Left kidney (tissue), 2 donors: ENCODE data around the gene GABBR2. TPM values are rescaled to one million over a fixed set of nuclear protein-coding genes. Genes with fewer than 3 reads are reported as not detected.
A peak's percentile ranks its signal among the peaks of the same experiment; 100 is the strongest.

Source experiments
- DNase-seq: peaks from one replicate; pipeline ENCODE4 v3.0.0-alpha.2; 2013
- polyA plus RNA-seq: library from polyadenylated mRNA; unstranded; fragments of 120-200 nt; gene quantifications from one replicate; pipeline ENCODE4 v1.2.1, GENCODE V29; 2013; ENCODE audit not compliant: insufficient read length

GABBR2 gene
- polyA plus RNA-seq, 1 donor, result 6.3 TPM

DNA sequence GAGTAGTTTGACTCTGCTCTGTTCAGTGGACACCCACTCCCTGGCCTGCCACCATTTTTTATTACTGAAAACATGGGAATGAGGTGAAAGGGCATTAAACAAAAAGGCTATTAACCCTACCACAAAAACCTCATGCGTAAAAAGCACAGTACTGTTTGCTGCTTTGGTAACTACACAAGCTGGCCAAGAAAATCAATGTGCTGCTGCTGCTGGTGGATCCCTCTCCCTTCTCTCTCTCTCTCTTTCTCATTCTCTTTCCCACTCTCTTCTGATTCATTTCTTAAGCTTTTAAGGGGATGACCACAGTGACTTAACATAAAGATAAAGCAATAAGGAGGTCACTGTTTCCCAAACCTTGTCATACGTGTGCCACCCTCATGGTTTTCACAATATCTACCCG, 270.1 kb downstream of the GABBR2 start:
- no peak for DNase-seq

DNA sequence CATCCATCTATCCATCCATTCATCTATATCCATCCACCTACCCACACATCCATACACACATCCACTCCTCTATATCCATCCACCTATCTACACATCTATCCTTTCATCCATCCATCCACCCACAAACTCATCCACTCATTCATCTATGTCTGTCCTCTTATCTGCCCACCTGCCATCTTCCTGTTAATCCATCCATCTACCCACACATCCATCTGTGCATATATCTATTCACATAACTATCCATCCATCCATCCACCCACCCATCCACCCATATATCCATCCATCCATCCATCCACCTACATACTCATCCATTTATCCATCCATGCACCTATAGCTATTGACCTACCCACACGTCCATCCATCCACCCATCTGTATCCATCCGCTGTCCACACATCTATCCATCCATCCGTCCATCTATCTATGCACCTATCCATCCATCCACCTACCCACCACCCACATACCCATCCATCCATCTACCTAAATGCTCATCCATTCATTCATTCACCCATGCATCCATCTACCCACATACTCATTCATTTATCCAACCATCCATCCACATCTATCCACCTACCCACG, 271.2 kb downstream of the GABBR2 start:
- no peak for DNase-seq

DNA sequence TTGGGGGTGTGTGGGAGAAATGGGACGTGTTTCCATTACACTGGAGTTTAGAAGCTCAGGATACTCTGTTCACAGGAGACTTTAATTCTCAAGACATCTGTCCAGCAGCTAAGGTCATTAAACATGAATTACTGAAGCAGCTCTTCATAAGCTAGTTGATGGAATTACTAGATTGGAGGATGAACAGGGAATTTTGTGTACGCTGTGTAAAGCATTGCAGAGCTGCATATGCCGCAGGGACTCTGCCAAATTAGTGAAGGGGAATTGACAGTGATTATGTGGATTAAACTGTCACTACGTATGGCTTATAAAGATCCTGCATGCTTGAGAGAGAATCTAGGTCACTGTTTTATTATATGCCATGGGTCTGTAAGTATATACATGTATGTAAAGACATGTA, 275.8 kb downstream of the GABBR2 start:
- DNase-seq, result no peak

DNA sequence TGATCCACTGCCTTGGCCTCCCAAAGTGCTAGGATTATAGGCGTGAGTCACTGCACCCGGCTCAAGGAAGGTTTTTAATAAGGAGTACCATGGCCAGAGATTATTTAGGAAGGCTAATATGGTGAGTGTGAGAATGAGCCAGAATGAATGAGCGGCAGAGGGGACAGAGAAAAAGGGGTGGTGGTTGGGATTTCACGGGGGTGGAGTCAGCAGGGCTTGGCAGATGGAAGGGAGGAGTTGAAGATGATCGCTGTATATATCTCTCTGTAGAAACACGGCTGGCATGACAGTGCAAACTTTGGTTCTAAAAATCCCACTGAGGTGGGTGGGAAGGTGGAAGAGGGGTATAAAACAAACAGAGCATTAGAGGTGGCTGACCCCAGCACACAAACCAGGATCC, 276.6 kb downstream of the GABBR2 start:
- DNase-seq, result no peak

DNA sequence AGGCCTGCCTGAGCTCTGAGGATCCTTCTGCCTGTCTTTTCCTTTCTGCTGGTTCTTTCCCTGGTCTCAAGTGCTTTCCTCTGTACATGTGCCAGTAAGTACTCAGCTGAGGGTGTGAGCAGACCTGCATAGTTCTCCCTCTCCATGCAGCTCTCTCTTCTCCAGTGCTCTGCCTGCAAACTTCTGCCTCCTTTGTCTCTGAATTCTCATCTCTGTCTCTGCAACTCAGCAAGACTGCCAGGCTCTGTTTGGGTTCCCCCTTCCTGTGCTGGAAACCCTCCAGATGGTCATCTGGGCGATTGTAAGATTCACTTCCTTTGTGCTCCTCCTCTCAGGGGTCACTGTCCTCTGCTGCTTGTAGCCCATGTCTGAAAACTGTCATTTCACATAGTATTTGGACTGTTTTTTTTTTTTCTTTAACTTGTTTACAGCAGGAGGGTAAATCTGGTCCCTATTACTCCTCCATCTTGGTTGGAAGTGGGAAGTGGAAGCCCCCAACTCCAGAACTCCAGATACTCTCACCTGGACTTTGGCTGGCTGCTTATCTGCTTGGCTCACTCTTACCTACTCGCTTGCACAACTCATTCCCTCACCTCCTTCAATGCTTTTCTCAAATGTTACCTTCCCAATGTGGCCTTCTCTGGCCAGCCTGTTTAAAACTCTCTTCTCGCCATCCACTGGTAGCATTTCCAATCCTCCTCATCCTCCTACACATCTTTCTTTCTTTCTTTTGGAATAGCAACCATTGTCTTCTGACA, 278.0 kb downstream of the GABBR2 start:
- no peak for DNase-seq

DNA sequence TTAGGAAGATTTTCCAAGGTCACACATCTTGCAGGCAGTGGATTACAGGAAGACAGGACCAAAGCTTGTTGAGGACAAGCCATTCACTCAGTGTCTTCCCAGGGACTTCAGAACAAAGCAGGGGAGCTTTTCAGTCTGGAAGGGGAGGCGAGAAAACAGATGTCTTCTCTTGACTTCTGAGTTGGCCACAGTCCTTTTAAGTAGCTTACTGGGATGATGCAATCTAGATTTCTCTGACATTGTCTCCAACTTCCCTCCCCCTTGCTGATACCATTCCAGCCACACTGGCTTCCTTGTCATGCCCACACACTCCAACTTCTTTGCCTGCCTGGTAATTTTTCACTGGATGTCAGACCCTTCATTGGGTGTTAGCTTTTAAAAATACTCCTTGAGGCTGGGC, 279.1 kb downstream of the GABBR2 start:
- DNase-seq, result no peak

DNA sequence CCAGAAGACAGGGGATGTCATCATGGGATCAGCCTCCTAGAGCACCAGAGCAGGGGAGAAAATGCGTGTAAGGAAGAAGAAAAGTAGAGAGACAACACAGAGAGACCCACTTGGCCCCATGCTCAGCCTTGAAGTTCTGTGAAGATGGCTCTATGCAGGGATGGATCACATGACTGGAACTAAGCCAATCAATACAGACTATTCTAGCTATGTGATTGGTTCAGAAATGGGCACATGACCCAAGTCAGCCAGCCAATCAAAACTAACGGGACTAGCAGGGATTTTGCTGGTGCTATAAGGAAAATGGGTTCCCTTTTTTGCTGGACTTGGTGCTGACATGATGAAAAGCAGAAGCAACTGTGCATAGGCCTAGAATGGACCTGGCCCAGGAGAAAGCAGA, 280.3 kb downstream of the GABBR2 start:
- DNase-seq, result no peak

DNA sequence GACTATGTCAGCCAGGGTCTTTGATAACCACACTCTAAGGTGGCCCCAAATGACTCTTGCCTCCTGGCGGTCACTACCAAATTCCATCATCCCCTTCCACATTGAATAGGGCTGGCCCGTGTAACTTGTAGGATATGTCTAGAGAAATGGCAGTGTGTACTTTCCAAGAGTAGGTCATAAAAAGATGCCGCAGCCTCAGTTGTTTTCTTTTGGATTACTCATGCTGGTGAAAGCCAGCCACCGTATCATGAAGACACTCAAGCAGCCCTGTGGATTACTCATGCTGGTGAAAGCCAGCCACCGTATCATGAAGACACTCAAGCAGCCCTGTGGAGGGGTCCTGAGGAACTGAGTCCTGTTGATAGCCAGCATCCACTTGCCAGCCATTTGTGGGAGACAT, 281.2 kb downstream of the GABBR2 start:
- no peak for DNase-seq

DNA sequence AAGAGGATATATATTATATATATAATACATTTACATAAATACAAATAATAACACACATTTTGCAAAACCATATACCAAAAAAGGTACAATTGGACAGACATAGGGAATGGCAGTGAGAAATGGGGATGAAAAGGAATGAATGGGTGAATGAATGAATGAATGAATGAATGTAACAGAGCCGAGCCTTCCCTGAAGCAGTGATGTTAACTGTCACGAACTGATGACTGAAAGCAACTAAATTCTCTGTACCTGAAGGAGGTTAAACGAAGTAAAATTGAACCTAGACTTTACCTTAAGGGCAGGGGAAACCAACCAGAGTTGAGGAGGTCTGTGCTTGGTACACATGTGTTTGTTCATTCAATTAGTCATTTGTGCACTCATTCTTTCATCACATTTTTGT, 283.7 kb downstream of the GABBR2 start:
- DNase-seq, result no peak

DNA sequence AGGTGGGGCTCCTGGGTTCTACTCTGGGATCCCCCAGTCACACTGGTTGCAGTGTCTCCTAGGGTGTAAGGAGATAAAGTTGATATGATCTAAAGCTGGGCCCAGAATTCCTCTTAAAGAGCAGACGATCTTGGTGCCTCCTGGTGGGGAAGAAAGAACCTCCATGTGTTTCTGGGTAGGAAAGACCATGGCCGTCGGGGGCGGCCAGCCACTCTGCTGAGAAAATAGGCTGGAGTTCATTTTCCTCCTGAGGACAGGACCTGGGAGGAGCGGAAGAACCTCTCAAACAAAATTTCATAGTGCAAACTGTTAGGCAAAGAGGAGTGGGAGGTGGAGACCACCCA, 289.5 kb downstream of the GABBR2 start:
- no peak for DNase-seq

DNA sequence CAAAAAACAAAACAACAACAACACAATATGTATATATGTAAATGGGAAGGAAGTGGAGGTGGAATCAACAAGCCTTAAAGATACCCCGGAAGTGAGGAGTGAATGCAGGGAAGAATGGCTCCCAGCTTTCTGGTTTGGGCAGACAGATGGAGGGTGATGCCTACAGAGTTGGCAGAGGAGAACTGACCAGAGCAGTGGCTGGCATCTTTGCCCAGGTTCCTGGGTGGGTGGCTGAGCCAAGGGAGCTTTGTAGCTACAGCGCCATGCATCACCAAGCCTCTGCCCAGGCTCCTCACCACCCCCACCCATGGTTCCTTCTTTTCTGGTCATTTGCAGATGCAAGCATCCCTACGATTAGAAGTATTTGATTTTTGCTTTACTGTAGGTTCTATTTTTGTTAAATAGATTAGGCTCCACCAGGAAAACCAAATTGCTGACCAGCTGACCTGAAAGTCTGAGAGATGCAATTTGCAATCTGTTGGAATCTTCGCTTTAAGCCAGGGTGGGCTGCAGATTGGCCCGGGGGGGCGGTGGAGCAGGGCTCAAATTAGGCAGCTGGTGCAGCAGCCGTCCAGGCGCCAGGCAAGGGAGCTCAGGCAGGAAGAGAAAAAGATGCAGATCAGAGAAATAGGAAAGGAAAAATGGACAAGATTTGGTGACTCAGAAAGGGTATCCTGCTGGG, 290.0 kb downstream of the GABBR2 start:
- DNase-seq, result no peak

DNA sequence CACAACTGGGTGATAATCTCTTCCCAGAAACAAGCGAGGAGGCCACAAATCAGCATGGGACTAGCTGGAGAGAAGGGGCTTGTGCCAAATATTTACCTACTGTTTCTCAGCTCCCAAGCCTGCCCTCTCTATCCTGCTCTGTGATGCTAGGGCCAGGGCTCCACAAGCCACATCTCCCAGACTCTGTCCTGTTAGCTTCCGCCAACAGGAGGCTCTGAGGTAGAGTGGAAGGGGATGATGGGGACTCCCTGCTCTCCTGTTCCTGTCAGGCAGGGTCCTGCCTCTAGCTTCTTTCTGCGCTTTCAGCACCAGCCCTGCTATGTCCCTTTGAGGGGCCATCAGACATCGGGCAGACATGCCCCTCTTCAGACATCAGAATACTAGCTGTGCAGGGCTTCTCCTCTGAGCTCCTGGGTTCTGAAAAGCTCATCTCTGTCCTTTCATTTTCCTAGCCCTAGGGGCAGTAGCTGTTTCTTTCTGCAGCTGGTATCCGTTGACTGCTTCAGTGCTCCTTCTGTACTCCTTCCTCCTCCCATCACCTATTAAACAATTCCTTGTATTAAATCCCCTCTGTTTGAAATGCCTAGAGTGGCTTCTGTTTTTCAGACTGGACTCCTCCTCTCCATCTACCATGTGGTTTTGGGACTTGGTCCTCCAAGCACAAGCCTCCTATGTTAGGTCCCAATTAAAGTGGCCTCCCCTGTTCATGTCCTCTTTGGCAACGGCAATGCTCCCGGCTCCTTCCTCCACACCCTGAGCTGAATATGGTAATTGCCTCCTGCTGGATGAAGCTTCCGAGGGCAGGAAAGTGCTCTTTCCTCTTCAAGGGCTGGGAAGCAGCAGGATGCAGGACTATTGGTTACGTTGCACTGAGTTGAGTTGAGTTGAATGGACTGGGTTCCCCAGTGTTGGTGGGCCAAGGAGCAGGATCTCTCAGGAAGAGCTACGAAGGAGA, 292.2 kb downstream of the GABBR2 start:
- DNase-seq, result no peak

DNA sequence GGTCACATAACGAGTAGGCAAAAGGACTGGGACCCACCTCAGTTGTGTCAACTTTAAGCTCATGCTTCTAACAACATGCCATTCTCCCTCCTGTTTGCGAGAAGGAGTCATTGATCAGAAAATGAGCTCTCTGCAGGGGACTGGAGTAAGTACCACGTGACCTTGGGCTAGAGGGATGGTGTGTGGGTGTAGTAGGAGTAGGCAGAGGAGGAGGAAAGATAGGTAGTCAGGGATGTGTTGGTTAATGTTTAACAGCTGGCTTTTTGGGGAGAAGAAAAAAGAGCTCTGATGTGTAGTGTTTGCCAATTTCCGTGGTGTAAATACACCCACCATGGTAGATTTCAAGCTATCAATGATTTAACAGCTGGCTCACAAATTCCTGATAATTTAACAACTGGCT, 293.0 kb downstream of the GABBR2 start:
- no peak for DNase-seq

DNA sequence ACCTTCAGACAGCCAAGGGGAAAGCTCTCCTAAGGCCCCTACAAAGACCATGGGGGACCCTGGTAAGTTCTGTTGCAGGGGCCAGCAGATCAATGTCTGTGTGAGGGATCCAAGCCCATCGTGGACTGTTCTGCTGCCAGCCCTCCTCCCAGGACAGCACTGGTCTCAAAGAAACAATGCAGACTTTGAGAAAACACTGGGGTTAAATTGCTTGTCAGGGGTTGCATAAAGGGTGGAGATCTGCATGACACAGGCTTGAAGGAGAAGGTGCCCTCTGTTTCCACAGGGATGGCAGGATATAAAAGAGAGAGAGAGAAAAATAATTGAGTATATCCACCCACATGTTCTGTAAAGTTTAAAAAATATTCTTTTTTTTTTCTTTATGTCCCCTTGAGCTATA, 295.7 kb downstream of the GABBR2 start:
- DNase-seq, result no peak

DNA sequence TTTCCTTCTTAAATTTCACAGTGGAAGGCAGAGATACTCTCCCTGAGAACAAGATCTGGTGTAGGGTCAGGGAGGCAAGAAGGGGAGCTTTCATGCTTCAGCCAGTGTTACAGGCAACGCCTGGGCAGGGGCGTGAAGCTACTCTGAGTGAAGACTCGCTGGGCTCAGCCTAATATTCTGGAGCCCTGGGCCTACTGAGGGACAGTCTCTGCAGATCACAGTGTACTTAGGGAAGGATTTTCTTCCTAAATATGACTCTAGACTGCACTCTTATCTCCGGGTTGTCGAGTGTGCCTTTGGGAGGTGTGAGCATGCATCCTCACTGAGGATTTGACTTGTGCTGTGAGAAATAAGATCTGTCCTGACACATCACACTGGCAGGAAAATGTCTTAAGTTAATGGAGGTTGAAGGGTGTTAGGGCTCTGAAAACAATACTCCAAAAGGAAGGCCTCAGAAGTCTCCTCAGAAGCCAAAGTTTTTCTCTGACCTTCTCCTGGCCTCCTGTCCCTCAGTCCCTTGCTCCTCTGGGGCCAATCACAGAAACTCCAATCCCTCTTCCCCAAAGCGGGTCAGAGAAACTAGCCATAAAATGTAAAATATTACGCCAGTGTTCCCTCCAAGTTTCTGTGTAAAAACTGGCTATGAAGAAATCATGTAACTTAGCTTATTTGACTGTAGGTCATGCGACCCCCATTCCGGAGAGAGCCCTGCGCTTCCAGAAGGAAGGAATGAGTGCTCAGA, 296.5 kb downstream of the GABBR2 start:
- DNase-seq, result peak; percentile 51

DNA sequence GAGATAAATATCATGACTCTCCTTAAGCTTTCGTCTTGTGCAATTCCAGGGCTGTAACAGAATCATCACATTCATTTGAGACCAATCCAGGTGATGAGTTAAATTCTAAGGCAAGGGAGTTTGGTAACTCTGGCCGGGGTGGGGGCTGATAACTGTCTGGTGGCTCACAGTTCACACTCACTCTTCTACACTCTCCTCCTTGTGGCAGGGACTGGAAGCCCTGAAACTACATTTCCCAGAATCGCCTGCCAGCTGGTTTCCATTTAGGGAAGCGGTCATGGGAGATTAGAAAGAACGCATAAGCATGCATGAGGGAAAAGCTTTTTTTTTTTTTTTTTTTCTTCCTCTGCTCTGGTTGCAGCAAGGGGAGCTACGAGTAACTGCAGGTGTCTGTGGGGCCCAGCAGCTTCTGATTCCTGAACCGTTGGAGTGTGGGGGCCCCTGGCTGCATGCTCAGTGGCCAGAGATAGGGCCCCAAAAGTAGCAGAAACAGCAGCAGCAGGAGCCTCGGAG, 298.5 kb downstream of the GABBR2 start:
- DNase-seq, result peak; percentile 80

DNA sequence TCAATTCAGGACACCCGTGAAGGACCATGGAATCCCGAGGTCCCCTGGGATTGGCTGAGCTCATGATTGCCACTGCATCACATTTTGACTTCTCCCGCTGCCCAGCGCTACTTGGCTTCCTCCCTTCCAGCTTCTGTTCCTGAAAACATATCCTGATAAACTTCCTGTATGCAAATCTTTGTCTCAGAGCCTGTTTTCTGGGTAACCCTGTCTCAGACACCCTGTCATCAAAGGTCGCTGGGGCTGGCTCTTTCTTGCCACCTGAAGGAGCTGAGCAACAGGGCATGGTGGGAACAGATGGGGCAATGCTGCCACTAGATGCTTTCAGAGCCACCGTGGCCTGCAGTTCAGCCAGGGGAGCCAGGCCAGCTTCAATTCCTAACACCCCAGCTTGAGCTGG, 299.0 kb downstream of the GABBR2 start:
- DNase-seq, result no peak

DNA sequence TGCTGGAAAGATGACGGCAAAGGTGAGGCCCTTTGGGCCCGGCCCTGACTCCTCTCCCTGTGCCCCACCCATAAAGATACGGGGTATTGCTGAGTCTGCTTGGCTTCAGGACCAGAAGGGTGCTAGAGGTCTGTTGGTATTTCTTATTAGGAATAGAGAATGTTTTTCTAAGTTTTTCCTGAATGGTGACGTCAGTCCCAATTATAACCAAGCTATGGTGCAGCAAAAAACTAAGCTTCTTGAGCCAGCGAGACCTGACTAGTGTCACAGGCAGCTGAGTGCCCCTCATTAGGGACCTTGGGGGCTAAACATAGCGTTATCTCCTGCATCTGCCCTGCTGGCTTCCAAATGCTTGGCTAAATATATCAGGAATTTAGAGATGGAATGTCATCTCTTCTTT, 302.3 kb downstream of the GABBR2 start:
- DNase-seq, result no peak

DNA sequence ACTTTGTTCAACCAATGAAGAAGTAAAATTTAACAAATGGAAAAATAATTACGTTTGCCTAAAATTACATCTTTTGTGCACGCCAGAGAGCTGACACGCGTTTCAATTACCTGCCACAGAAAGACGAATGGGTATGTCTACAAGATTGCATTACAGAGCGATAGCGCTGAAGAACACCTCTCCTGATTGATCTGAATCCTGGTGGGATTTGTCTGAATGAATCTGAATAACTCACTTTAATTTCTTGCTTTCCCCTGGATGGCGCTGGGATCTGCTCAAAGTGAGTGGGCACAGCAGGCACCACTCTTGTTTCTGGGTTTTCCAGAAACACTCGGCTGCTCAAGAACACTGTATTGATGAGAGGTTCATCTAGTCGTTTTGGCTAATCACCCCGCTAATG, 304.5 kb downstream of the GABBR2 start:
- no peak for DNase-seq

DNA sequence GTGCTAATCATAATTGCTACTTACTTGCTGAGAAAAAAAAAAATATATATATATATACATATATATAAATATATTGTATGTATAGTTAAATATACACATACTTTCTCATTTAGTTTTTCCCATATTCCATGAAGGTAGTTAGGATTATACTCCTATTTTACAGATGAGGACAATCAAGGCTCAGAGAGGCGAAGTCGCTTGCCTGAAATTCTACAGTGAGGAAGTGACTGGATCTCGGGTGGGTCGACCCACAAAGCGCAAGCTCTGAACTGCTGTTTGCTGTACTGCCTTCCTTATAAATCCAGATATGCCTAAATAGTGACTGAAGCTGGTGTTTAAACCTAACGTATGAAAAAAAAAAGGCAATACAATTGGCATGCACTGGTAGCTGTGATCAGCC, 305.0 kb downstream of the GABBR2 start:
- no peak for DNase-seq

DNA sequence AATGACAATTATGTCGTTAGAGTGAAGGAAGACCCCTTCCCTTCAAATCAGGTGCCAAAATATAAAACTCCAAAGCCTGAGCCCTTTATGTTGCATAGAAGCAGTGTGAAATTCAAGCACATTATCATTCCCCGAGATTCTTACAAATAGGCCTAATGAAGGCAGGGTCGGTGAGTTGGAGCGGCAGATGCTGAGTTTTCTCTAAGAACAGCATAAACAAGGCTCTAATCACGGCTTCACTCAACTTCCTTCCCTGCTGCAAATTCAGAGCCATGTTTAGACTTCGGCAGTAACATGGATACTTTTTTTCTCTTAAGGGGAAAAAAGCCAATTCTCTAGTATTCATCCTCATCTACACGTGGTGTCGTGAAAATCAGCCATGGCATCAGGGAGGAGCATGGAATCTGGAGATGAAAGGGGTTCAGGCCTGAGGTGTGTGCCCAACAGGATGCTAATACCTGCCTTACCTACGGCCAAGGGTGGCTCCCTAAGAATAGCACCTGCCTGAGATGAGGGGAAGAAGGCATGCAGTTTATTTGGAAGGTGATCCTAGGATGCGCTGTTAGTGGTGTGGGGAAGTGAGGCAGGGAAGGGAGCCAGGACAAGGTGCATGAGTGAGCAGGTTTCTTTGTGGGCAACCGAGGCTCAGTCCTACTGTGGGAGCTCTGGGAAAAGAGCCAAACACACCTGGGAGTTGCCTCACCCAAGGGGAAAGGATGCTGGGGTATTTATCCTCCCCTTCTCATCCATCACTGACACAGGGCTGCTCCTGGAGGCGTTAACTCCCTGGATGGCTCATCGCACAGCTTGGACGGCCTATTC, 306.5 kb downstream of the GABBR2 start:
- DNase-seq, result no peak
